GM13977 (cell line): ENCODE results near the gene JAK2.
"Not testable (repeated sequence)": the region's sequence is repeated elsewhere in the genome, so short reads cannot be mapped to it uniquely, and the experiment has no call there.

ENCODE experiments used
- DNase-seq: peaks from one replicate; pipeline ENCODE4 v3.0.0; 2012; ENCODE audit warnings: low spot score
- in situ Hi-C: fragments of 300-500 bp; cut with MboI; formaldehyde crosslinking; loops from one replicate; pipeline ENCODE4 v1.12.0; 2022; ENCODE audit warnings: low sequenced_read_pairs, low pct_unique_long_range_greater_than_20kb, mixed read lengths, inconsistent platforms; ENCODE audit not compliant: unreplicated experiment
- TF ChIP-seq, protein P1 (sequence below): IDR thresholded peaks from 2 replicates; pipeline ENCODE4 v1.5.1; 2012; ENCODE audit warnings: mild to moderate bottlenecking, control low read depth; ENCODE audit not compliant: insufficient read depth; ENCODE audit errors: extremely low read depth, missing control alignments

Gene JAK2

DNA sequence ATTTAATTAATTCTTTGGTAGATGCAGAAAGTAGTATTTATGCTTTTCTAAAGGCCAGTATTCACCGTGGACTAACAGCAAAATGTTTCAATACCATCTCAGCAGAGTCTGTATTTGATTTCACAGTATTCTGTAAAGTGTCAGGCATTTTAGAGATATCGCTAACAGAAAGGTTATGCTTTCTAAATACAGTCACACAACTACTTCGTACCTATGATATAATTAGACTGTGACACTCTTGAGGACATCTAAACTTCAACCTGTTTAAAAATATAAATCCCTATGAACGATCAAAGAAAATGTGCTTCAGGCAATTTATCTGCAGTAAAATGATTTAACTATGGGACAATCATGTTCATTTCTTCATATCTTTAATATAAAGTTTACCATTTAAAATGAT is 41.7 kb upstream of the JAK2 start:
- TF ChIP-seq, protein P1, sequence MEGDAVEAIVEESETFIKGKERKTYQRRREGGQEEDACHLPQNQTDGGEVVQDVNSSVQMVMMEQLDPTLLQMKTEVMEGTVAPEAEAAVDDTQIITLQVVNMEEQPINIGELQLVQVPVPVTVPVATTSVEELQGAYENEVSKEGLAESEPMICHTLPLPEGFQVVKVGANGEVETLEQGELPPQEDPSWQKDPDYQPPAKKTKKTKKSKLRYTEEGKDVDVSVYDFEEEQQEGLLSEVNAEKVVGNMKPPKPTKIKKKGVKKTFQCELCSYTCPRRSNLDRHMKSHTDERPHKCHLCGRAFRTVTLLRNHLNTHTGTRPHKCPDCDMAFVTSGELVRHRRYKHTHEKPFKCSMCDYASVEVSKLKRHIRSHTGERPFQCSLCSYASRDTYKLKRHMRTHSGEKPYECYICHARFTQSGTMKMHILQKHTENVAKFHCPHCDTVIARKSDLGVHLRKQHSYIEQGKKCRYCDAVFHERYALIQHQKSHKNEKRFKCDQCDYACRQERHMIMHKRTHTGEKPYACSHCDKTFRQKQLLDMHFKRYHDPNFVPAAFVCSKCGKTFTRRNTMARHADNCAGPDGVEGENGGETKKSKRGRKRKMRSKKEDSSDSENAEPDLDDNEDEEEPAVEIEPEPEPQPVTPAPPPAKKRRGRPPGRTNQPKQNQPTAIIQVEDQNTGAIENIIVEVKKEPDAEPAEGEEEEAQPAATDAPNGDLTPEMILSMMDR, result no peak
- DNase-seq, result no peak
- in situ Hi-C loops, result no loop called here

DNA sequence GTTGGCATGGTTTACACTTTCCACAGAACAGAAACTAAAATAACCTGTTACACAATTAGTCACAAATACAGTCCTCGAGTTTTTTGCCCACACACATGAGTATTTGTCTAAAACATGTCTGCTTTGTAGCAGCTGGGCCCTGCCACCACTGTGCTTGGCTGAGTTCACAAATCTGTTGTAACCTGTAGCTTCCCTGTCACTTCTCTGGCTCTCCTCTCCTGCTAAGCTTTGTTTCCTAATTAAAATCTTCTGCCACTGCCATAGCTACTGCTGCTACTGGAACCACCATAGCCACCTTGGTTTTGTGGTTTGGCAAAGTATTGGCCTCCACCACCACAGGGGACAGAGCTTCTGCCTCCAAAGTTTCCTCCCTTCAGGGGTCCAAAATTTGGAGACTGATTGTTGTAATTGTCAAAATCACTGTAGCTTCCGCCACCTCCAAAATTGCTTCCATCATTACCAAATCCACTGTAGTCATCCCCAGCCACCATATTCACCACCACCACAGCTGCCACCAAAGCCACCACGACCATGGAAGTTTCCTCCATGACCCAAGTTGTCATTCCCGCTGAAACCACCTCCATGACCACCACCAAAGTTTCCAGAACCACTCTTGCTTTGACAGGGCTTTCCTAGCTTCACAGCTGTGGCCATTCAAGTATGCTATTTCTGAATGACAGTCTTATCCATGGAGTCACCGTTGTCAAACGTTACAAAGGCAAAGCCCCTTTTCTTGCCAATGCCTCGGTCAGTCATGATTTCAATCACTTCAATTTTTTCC is 40.5 kb upstream of the JAK2 start:
- DNase-seq, in situ Hi-C loops: not testable (repeated sequence)

DNA sequence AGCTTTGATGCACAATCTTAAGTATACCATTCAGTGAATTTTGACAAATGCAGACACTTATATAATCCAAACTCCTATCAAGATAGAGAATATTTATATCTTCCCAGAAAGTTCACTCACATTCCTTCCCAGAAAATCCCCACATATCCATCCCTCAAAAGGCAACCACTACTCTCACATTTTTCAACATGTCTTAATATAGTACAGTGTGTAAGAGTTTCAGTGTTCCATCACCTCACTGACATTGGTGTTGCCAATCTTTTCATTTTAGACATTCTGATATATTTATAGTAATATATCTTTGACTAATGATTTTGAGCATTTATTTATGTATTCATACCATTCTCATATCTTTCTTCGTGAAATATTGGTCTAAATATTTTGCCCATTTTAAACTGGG is 38.1 kb upstream of the JAK2 start:
- TF ChIP-seq, protein P1, result no peak
- in situ Hi-C loops, result no loop called here
- no peak for DNase-seq

DNA sequence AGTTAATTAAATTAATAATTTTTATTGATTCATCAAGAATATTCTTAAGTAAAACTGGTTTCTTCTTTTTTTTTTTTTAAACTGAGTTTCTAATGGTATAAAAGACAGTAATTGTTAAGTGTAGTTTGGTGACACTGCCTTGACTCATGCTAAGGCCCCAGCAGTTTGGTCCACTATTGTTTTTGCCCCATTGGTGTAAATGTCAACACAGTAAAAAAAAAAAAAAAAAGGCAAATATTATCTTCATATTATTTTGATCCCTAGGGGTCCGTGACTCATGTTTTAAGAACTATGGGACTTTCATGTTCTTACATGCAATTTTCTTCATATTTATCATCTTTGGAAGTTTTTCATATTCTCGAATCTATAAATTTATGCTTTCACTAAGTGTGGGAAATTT is 29.2 kb upstream of the JAK2 start:
- in situ Hi-C loops, result no loop called here
- no peak for DNase-seq
- TF ChIP-seq, protein P1, result no peak

DNA sequence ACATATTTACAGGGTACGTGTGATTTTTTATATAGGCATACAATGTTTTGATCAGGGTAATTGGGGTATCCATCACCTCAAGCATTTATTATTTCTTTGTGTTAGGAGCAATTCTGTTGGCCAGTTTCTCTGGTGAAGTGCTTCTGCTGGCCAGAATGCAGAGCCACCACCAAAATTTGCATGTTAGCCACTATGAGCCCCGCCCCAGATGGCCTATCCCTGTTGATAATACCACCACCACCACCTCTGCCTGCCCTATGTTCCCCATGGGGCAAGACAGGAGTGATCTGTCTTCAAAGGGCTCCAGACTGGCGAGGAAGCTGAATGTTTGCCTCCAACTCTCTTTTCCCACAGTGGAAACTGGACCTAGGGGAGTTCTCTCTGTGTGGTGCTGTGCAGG is 26.0 kb upstream of the JAK2 start:
- no peak for DNase-seq
- TF ChIP-seq, protein P1, result no peak
- in situ Hi-C loops, result no loop called here

DNA sequence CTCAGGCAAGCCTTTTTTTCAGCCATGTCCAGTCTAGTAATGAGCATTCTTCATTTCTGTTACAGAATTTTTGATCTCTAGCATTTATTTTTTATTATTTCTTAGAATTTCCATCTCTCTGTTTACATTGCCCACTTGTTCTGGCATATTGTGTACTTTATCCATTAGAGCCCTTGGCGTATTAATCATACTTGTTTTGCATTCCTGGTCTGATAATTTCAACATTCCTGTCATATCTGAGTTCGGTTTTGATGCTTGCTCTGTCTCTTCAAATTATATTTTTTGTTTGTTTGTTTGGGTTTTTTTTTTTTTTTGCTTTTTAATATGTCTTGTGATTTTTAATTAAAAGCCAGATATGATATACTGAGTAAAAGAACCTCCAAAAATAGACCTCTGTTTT is 23.0 kb upstream of the JAK2 start:
- in situ Hi-C loops, result no loop called here
- TF ChIP-seq, protein P1, result no peak
- no peak for DNase-seq

DNA sequence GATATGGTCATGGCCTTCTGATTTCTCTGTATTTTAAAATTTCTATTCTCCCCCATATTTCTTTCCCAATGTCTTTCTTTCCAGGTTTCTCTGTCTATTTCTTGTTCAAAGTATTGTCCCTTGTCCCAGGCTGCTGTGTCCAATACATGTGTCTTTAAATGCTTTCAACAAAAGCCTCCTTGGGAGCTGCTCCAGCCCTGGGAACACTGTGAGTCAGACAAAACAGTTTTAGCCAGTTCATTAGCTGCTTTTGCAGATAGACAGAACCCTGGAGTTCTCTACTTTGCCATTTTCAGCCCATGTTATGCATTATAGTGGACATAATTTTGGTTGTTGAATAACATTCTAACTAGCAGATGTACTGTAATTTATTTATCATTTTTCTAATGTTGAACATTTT is 20.5 kb upstream of the JAK2 start:
- TF ChIP-seq, protein P1, result no peak
- DNase-seq, result no peak
- in situ Hi-C loops, result no loop called here
